ENCODE results near the gene ARRDC1.

GRCh38 chr9:137602661-137603060 lies 2.8 kb upstream of the ARRDC1 start:
- TF ChIP-seq CTCF (IDR thresholded peaks at IDR 0.05) (no peak), ZFX (IDR thresholded peaks at IDR 0.05; ENCODE audit: borderline replicate concordance) (no peak)
